HEK293 (cell line): ENCODE data around the gene RAB24.
"Not testable (repeated sequence)": the region's sequence is repeated elsewhere in the genome, so short reads cannot be mapped to it uniquely, and the experiment has no call there.

ENCODE experiments used
- CTCF ChIA-PET: fragments of 350-600 bp; formaldehyde crosslinking; extraction: SDS; loops from one replicate; lab custom pipeline; 2021; ENCODE audit warnings: antibody characterized with exemption; lab: Yijun Ruan, JAX
- POLR2A ChIA-PET: fragments of 300-600 bp; formaldehyde crosslinking; extraction: SDS; loops from one replicate; lab custom pipeline; 2020; ENCODE audit warnings: antibody characterized with exemption, inconsistent platforms; lab: Yijun Ruan, JAX
- H3K27ac ChIP-seq: fragments of 200-500 bp; sonication (Bioruptor generic); 2 replicates; pipeline ENCODE4 v1.5.1; 2014; ENCODE audit warnings: low read depth, low read length, control low read depth, inconsistent platforms; ENCODE audit errors: extremely low read depth
- H3K36me3 ChIP-seq, 2 experiments: fragments of 200-500 bp in 1 of 2; sonication (Bioruptor generic) in 1 of 2; 1 replicate in 1 of 2; 2 replicates in 1 of 2; pipeline ENCODE4 v1.5.1; 2014 to 2017; ENCODE audit warnings: inconsistent platforms in 2 of 2, low read length in 2 of 2; ENCODE audit not compliant: control insufficient read depth in 2 of 2, insufficient read depth in 1 of 2
- H3K4me1 ChIP-seq: fragments of 200-500 bp; sonication (Bioruptor generic); 2 replicates; pipeline ENCODE4 v1.5.1; 2014; ENCODE audit warnings: mild to moderate bottlenecking, low read length, inconsistent platforms; ENCODE audit not compliant: control insufficient read depth, insufficient read depth
- H3K4me3 ChIP-seq: 2 replicates; pipeline ENCODE4 v1.5.1; 2011; ENCODE audit warnings: low read depth, mild to moderate bottlenecking, control low read depth, low read length, moderate library complexity
- H3K9me3 ChIP-seq: fragments of 200-500 bp; sonication (Bioruptor generic); 2 replicates; pipeline ENCODE4 v1.5.1; 2014; ENCODE audit warnings: low read depth, low read length, inconsistent platforms; ENCODE audit not compliant: control insufficient read depth, insufficient read depth
- HOXA7 ChIP-seq: sonication (generic); formaldehyde crosslinking; IDR thresholded peaks from 2 replicates; pipeline ENCODE4 v1.8.1; 2022; ENCODE audit warnings: missing genetic modification reagents, borderline replicate concordance
- KLF17 ChIP-seq: fragments of 450-650 bp; formaldehyde crosslinking; IDR thresholded peaks from 2 replicates; pipeline ENCODE4 v1.5.1; 2016; ENCODE audit warnings: missing biosample characterization, missing genetic modification characterization
- KLF9 ChIP-seq: fragments of 450-650 bp; formaldehyde crosslinking; IDR thresholded peaks from 2 replicates; pipeline ENCODE4 v1.5.1; 2016; ENCODE audit warnings: missing biosample characterization, missing genetic modification characterization, low read depth
- MEIS1 ChIP-seq: sonication (generic); formaldehyde crosslinking; IDR thresholded peaks from 2 replicates; pipeline ENCODE4 v1.8.1; 2022; ENCODE audit warnings: missing genetic modification reagents, mild to moderate bottlenecking, borderline replicate concordance
- ZBTB21 ChIP-seq: fragments of 450-650 bp; formaldehyde crosslinking; IDR thresholded peaks from 2 replicates; pipeline ENCODE4 v1.5.1; 2017; ENCODE audit warnings: missing biosample characterization, missing genetic modification characterization
- ZBTB44 ChIP-seq: fragments of 450-650 bp; IDR thresholded peaks from 2 replicates; pipeline ENCODE4 v1.5.1; 2018; ENCODE audit warnings: missing biosample characterization, mild to moderate bottlenecking, missing genetic modification characterization
- ZEB2 ChIP-seq: fragments of 450-650 bp; formaldehyde crosslinking; IDR thresholded peaks from 2 replicates; pipeline ENCODE4 v1.5.1; 2016; ENCODE audit warnings: missing biosample characterization, missing genetic modification characterization
- ZFP37 ChIP-seq: fragments of 450-650 bp; formaldehyde crosslinking; IDR thresholded peaks from 2 replicates; pipeline ENCODE4 v1.5.1; 2016; ENCODE audit warnings: missing biosample characterization, missing genetic modification characterization
- ZNF114 ChIP-seq: fragments of 450-650 bp; formaldehyde crosslinking; IDR thresholded peaks from 2 replicates; pipeline ENCODE4 v1.5.0; 2017; ENCODE audit warnings: missing biosample characterization, missing genetic modification characterization
- ZNF121 ChIP-seq: fragments of 450-650 bp; formaldehyde crosslinking; IDR thresholded peaks from 2 replicates; pipeline ENCODE4 v1.5.1; 2016; ENCODE audit warnings: missing biosample characterization, missing genetic modification characterization
- ZNF19 ChIP-seq: fragments of 450-650 bp; formaldehyde crosslinking; IDR thresholded peaks from 2 replicates; pipeline ENCODE4; 2016; ENCODE audit warnings: missing biosample characterization, missing genetic modification characterization, low read depth
- ZNF335 ChIP-seq: fragments of 450-650 bp; formaldehyde crosslinking; conservative IDR thresholded peaks from 2 replicates; pipeline ENCODE4 v1.5.1; 2016; ENCODE audit warnings: missing biosample characterization, missing genetic modification characterization
- ZNF362 ChIP-seq: fragments of 450-650 bp; formaldehyde crosslinking; IDR thresholded peaks from 2 replicates; pipeline ENCODE4 v1.5.1; 2016; ENCODE audit warnings: missing biosample characterization, missing genetic modification characterization
- ZNF391 ChIP-seq: fragments of 450-650 bp; formaldehyde crosslinking; IDR thresholded peaks from 2 replicates; pipeline ENCODE4 v1.5.1; 2016; ENCODE audit warnings: low read depth, missing biosample characterization, missing genetic modification characterization, borderline replicate concordance
- ZNF404 ChIP-seq: fragments of 450-650 bp; formaldehyde crosslinking; IDR thresholded peaks from 2 replicates; pipeline ENCODE4 v1.5.1; 2017; ENCODE audit warnings: missing biosample characterization, missing genetic modification characterization
- ZNF449 ChIP-seq: fragments of 450-650 bp; formaldehyde crosslinking; IDR thresholded peaks from 2 replicates; pipeline ENCODE4 v1.5.1; 2017; ENCODE audit warnings: missing biosample characterization, mild to moderate bottlenecking, missing genetic modification characterization, moderate library complexity
- ZNF48 ChIP-seq: fragments of 450-650 bp; formaldehyde crosslinking; IDR thresholded peaks from 2 replicates; pipeline ENCODE4 v1.5.1; 2016; ENCODE audit warnings: missing biosample characterization, missing genetic modification characterization
- ZNF544 ChIP-seq: fragments of 450-650 bp; formaldehyde crosslinking; IDR thresholded peaks from 2 replicates; pipeline ENCODE4 v1.5.0; 2017; ENCODE audit warnings: missing biosample characterization, missing genetic modification characterization
- ZNF555 ChIP-seq: fragments of 450-650 bp; formaldehyde crosslinking; conservative IDR thresholded peaks from 2 replicates; pipeline ENCODE4 v1.5.1; 2017; ENCODE audit warnings: missing biosample characterization, mild to moderate bottlenecking, missing genetic modification characterization, inconsistent platforms
- ZNF585B ChIP-seq: fragments of 450-650 bp; formaldehyde crosslinking; IDR thresholded peaks from 2 replicates; pipeline ENCODE4 v1.5.1; 2016; ENCODE audit warnings: missing biosample characterization, missing genetic modification characterization
- ZNF600 ChIP-seq: fragments of 450-650 bp; formaldehyde crosslinking; IDR thresholded peaks from 2 replicates; pipeline ENCODE4 v1.5.1; 2016; ENCODE audit warnings: missing biosample characterization, missing genetic modification characterization
- ZNF621 ChIP-seq: fragments of 450-650 bp; formaldehyde crosslinking; IDR thresholded peaks from 2 replicates; pipeline ENCODE4 v1.5.1; 2017; ENCODE audit warnings: missing biosample characterization, missing genetic modification characterization
- ZNF639 ChIP-seq: fragments of 450-650 bp; formaldehyde crosslinking; IDR thresholded peaks from 2 replicates; pipeline ENCODE4 v1.5.1; 2016; ENCODE audit warnings: missing biosample characterization, missing genetic modification characterization

The RAB24 gene

GRCh38 chr5:177343777-177344176, 40.3 kb upstream of the RAB24 start:
- CTCF ChIA-PET = interaction anchor here (0.7 kb wide), 1 partner anchor 46 kb away, joined by 3 read pairs; no protein-coding TSS in a partner anchor
- H3K9me3 ChIP-seq = no peaks in the 10 kb centered on the region
- H3K4me3 ChIP-seq = no peak overlapping the region
- TF ChIP-seq ZNF449 (tag by site-specific recombination) = no peak
- no peak for TF ChIP-seq ZNF391 (tag by site-specific recombination)
- TF ChIP-seq KLF17 = no peak
- no peak for TF ChIP-seq ZNF48 (tag by site-specific recombination)
- TF ChIP-seq ZNF121 (tag by site-specific recombination) = peak; percentile 98
- peaks cover 37 to 41% of the 10 kb centered on the region in 2 experiments for H3K36me3 ChIP-seq
- H3K27ac ChIP-seq = no peak overlapping the region
- POLR2A ChIA-PET = interaction anchor here (0.7 kb wide), 1 partner anchor 35 kb away, joined by 8 read pairs; no protein-coding TSS in a partner anchor
- H3K4me1 ChIP-seq = peaks cover 2% of the 10 kb centered on the region; the same call in 1 of the 2 replicates

- H3K9me3 ChIP-seq, H3K27ac ChIP-seq, H3K4me3 ChIP-seq, POLR2A ChIA-PET, H3K4me1 ChIP-seq: not testable (repeated sequence)
- CTCF ChIA-PET = interaction anchor here (1.2 kb wide), 1 partner anchor 9 kb away, joined by 5 read pairs; the partner anchor contains the start of gene LMAN2
- H3K36me3 ChIP-seq = peaks cover 37 to 49% of the 10 kb centered on the region in 2 experiments
Measured at GRCh38 chr5:177343000-177343399, 39.5 kb upstream of the RAB24 start.

GRCh38 chr5:177339107-177339638, 35.7 kb upstream of the RAB24 start:
- ChIA-PET CTCF (interaction anchor here (0.9 kb wide), 1 partner anchor 12 kb away, joined by 4 read pairs; no protein-coding TSS in a partner anchor), POLR2A (no interaction called here)
- Histone ChIP-seq H3K4me1 (no peaks in the 10 kb centered on the region), H3K4me3 (no peak overlapping the region), H3K36me3 (peaks cover 30 to 70% of the 10 kb centered on the region in 2 experiments), H3K9me3 (no peaks in the 10 kb centered on the region), H3K27ac (no peak overlapping the region)
- TF ChIP-seq ZNF585B (tag by site-specific recombination) = no peak
- TF ChIP-seq ZNF362 (tag by site-specific recombination) = no peak
- TF ChIP-seq ZNF404 (tag by site-specific recombination) = no peak
- TF ChIP-seq ZNF621 (tag by site-specific recombination) = no peak
- no peak for TF ChIP-seq ZNF449 (tag by site-specific recombination)
- no peak for TF ChIP-seq ZNF544
- TF ChIP-seq KLF9 (tag by site-specific recombination) = no peak
- no peak for TF ChIP-seq HOXA7
- no peak for TF ChIP-seq ZBTB44 (tag by site-specific recombination)
- no peak for TF ChIP-seq ZNF600
- TF ChIP-seq ZFP37 (tag by site-specific recombination) = no peak
- TF ChIP-seq ZNF114 (tag by site-specific recombination) = no peak
- no peak for TF ChIP-seq ZNF555 (tag by site-specific recombination)
- TF ChIP-seq ZEB2 (tag by site-specific recombination) = no peak
- no peak for TF ChIP-seq ZBTB21 (tag by site-specific recombination)
- TF ChIP-seq ZNF335 = no peak
- no peak for TF ChIP-seq ZNF639 (tag by site-specific recombination)
- no peak for TF ChIP-seq ZNF19 (tag by site-specific recombination)
- no peak for TF ChIP-seq MEIS1 (CRISPR knock-in tag)
